Peyer's patch (tissue), 4 donors: ENCODE results near the gene TBX5. TPM values are rescaled to one million over a fixed set of nuclear protein-coding genes. Genes with fewer than 3 reads are reported as not detected.

ENCODE experiments used
- DNase-seq, 3 donors: peaks; one replicate each; pipeline ENCODE4 v3.0.0-alpha.2; 2017 to 2019
- H3K27ac ChIP-seq, 4 donors: fragments of 200-600 bp; sonication (generic); one replicate each; pipeline ENCODE4 v1.5.1; 2016 to 2019
- H3K27me3 ChIP-seq, 2 donors: fragments of 200-600 bp; sonication (generic); one replicate each; pipeline ENCODE4 v1.5.1; 2019
- H3K36me3 ChIP-seq, 3 donors: fragments of 200-600 bp; sonication (generic); one replicate each; pipeline ENCODE4 v1.5.1; 2016 to 2019
- H3K4me1 ChIP-seq, 4 donors: fragments of 200-600 bp; sonication (generic); one replicate each; pipeline ENCODE4 v1.5.1; 2016 to 2019
- H3K4me3 ChIP-seq, 4 donors: fragments of 200-600 bp; sonication (generic); 1 replicate in 3 of 4; 2 replicates in 1 of 4; pipeline ENCODE4 v1.5.1; 2016 to 2019; ENCODE audit warnings: mild to moderate bottlenecking in 1 of 4
- H3K9me3 ChIP-seq, 4 donors: fragments of 200-600 bp; sonication (generic); one replicate each; pipeline ENCODE4 v1.5.1; 2016 to 2019; ENCODE audit warnings: mild to moderate bottlenecking in 1 of 4
- POLR2A ChIP-seq, 2 donors: fragments of 450-650 bp; IDR thresholded peaks; one replicate each; pipeline ENCODE4 v1.5.1; 2017; ENCODE audit warnings: antibody characterized with exemption in 2 of 2, mild to moderate bottlenecking in 2 of 2, moderate library complexity in 2 of 2
- total RNA-seq, 4 donors: library from RNA; depleted of rRNA; stranded (reverse); fragments of >200 nt; gene quantifications; one replicate each; pipeline ENCODE4 v1.1.0, GENCODE V29; 2016
- TF ChIP-seq, protein P1 (sequence below), 6 experiments: fragments of 450-650 bp in 4 of 6; fragments of 200-600 bp in 2 of 6; sonication (generic) in 1 of 6; IDR thresholded peaks; one replicate each; pipeline ENCODE4 v1.5.1; 2017 to 2019; ENCODE audit warnings: antibody characterized with exemption in 6 of 6, mild to moderate bottlenecking in 3 of 6, moderate library complexity in 1 of 6

TBX5 gene
- total RNA-seq, 4 donors from 2014 or later: not detected

DNA sequence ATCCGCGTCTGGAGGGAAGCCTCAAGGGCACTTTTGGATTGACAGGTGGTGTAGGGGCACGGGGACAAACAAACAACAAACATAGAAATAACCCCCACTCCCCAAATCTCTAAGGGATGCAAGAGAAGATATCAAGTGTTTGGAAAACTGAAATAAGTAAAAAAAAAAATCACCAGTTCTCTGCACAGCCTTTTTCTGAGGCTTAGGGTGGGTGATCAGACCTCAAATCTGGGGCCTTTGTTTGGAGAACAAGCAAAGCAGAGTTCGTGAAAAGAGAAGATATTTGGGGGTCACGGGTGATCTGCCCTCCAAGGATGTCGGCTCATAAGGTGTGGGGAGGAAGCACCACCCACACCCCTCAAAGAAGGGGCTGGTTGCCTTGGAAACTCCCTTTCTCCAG, 10.7 kb downstream of the TBX5 start:
- H3K36me3 ChIP-seq: no peaks in the 10 kb centered on the region
- H3K9me3 ChIP-seq: no peaks in the 10 kb centered on the region
- no peak overlapping the region for H3K4me3 ChIP-seq
- H3K27me3 ChIP-seq: peaks cover 0 to 29% of the 10 kb centered on the region in 2 donors
- no peak for DNase-seq
- TF ChIP-seq, protein P1, sequence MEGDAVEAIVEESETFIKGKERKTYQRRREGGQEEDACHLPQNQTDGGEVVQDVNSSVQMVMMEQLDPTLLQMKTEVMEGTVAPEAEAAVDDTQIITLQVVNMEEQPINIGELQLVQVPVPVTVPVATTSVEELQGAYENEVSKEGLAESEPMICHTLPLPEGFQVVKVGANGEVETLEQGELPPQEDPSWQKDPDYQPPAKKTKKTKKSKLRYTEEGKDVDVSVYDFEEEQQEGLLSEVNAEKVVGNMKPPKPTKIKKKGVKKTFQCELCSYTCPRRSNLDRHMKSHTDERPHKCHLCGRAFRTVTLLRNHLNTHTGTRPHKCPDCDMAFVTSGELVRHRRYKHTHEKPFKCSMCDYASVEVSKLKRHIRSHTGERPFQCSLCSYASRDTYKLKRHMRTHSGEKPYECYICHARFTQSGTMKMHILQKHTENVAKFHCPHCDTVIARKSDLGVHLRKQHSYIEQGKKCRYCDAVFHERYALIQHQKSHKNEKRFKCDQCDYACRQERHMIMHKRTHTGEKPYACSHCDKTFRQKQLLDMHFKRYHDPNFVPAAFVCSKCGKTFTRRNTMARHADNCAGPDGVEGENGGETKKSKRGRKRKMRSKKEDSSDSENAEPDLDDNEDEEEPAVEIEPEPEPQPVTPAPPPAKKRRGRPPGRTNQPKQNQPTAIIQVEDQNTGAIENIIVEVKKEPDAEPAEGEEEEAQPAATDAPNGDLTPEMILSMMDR (IDR thresholded peaks at IDR 0.05): no peak
- no peak for TF ChIP-seq POLR2A (IDR thresholded peaks at IDR 0.05)
- peaks cover 0 to under 1% (median 0%) of the 10 kb centered on the region in 4 donors for H3K4me1 ChIP-seq
- H3K27ac ChIP-seq: no peak overlapping the region

DNA sequence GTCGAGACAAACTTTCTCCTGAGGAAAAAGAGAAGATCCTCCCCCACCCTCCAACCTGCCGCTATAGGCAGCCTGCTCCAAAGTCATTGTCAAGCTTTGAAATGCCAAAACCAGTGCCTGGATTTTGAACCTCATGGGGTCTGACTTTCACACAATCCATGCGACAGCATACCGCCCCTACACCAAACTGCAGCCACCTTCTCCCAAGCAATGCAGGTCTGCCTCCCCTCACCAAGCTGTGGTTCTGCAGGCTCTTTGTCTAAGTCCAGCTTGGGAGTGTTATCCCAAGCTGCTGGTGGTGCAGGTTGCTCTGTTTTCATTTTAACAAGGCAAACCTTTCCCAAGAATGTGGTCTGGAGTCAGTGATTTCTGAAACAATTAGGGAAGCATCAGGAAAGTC, 12.4 kb downstream of the TBX5 start:
- Histone ChIP-seq H3K4me1 (no peaks in the 10 kb centered on the region), H3K36me3 (no peaks in the 10 kb centered on the region), H3K27me3 (peaks cover 0 to 19% of the 10 kb centered on the region in 2 donors), H3K9me3 (no peaks in the 10 kb centered on the region), H3K27ac (no peak overlapping the region), H3K4me3 (no peak overlapping the region)
- TF ChIP-seq POLR2A (IDR thresholded peaks at IDR 0.05): no peak
- TF ChIP-seq, protein P1 (IDR thresholded peaks at IDR 0.05): no peak
- DNase-seq: no peak

DNA sequence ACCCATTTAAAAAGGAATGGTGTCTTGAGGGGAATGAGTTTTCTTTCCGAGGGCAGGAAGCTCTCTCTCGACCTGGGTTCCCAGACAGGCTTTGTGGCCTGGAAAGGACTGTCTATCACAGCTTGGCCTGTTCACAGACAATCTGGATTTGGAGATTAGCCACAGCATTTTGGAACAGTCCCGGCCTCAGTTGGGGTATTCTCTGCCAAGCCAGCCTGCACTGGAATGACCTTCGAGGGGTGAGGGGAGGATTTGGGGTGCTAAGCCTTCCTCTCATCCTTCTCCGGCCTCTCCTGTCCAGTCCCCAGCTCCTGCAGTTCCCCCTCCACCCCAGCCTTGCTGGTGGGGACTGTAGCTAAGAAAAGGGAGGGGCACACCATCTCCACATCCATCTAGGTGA, 13.0 kb downstream of the TBX5 start:
- H3K36me3 ChIP-seq: no peaks in the 10 kb centered on the region
- no peaks in the 10 kb centered on the region for H3K9me3 ChIP-seq
- peaks cover 0 to 15% of the 10 kb centered on the region in 2 donors for H3K27me3 ChIP-seq
- TF ChIP-seq, protein P1 (IDR thresholded peaks at IDR 0.05): no peak
- no peak for TF ChIP-seq POLR2A (IDR thresholded peaks at IDR 0.05)
- DNase-seq: no peak
- no peak overlapping the region for H3K4me3 ChIP-seq
- no peaks in the 10 kb centered on the region for H3K4me1 ChIP-seq
- H3K27ac ChIP-seq: no peak overlapping the region

DNA sequence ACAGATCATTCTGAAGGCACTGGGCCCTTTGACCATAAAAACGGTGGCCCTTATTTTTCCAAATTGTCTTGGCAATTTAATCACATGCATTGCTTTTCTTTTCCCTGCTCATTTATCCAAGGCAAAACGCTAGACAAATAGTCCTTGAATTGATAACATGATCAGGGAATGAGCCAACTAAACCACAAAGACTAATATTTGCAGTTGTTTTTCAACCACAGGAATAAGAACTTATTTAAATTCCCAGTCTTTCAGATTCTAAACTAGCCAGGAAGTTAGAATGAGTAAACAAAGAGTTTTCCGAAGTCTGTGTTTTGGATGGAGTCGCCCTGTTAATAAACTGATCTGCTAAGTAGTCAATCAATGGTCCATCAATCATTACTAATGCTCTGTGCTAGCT, 14.9 kb downstream of the TBX5 start:
- Histone ChIP-seq H3K4me1 (no peaks in the 10 kb centered on the region), H3K27me3 (no peaks in the 10 kb centered on the region), H3K9me3 (no peaks in the 10 kb centered on the region), H3K4me3 (no peak overlapping the region), H3K36me3 (no peaks in the 10 kb centered on the region), H3K27ac (no peak overlapping the region)
- DNase-seq: no peak
- TF ChIP-seq POLR2A (IDR thresholded peaks at IDR 0.05): no peak
- TF ChIP-seq, protein P1 (IDR thresholded peaks at IDR 0.05): no peak

DNA sequence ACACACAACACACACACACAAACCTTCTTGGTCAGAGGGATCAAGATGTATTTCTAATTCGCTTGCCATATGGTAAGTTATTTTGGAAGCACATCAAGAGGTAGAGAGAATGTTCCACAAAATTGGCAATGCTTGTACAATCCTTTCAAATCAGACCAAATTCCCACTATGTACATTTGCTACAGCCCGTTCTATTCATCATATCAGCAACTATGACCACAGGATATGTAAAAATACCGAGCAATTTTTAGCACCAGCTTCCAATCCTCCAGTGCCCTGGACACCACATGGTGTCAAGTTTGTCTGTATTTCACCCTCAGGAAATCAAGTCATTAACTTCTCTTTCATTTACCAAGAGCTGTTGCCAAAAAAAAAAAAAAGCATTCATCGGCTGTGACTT, 21.2 kb downstream of the TBX5 start:
- TF ChIP-seq POLR2A (IDR thresholded peaks at IDR 0.05): no peak
- TF ChIP-seq, protein P1 (IDR thresholded peaks at IDR 0.05): no peak
- Histone ChIP-seq H3K36me3 (no peaks in the 10 kb centered on the region), H3K4me1 (no peaks in the 10 kb centered on the region), H3K4me3 (no peak overlapping the region), H3K27me3 (no peaks in the 10 kb centered on the region), H3K27ac (no peak overlapping the region), H3K9me3 (no peaks in the 10 kb centered on the region)
- no peak for DNase-seq

DNA sequence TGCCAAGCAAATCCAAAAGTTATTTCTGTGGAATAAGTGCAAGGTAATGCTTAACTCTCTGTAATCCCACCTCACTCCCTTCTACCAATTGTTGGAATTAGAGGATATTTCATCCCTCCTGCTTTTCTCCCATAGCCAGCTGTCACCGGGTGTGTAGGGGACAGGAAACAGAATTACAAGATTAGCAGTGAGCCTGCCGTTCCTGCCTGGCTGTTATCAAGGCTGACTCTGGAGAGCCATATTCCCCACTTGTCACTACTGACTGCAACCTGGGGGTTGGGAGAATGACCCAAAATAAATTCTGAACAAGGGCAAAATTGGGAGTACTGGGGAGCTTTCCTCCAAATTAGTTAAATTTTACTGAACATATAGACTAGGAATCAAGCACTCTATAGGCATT, 24.8 kb downstream of the TBX5 start:
- DNase-seq: no peak
- H3K27ac ChIP-seq: no peak overlapping the region
- H3K27me3 ChIP-seq: no peaks in the 10 kb centered on the region
- no peak overlapping the region for H3K4me3 ChIP-seq
- H3K4me1 ChIP-seq: no peaks in the 10 kb centered on the region
- H3K9me3 ChIP-seq: no peaks in the 10 kb centered on the region
- TF ChIP-seq, protein P1 (IDR thresholded peaks at IDR 0.05): no peak
- no peak for TF ChIP-seq POLR2A (IDR thresholded peaks at IDR 0.05)
- no peaks in the 10 kb centered on the region for H3K36me3 ChIP-seq
